ENCODE results near the gene DNAJC5G. TPM values are rescaled to one million over a fixed set of nuclear protein-coding genes. Genes with fewer than 3 reads are reported as not detected.

Gene DNAJC5G
- total RNA-seq, 1 donor from 2014 or later, result not detected

GRCh38 chr2:27284996-27285395, 9.8 kb downstream of the DNAJC5G start:
- Histone ChIP-seq H3K4me1 (no peaks in the 10 kb centered on the region), H3K27me3 (no peaks in the 10 kb centered on the region), H3K4me3 (no peak overlapping the region), H3K27ac (no peak overlapping the region), H3K36me3 (no peaks in the 10 kb centered on the region), H3K9me3 (no peaks in the 10 kb centered on the region)
- no peak for DNase-seq (ENCODE audit: low spot score in 2 of 2)
- no peak for TF ChIP-seq CTCF (IDR thresholded peaks at IDR 0.05)
- intact Hi-C loops (cut with DNase I), result loop anchor here (10.0 kb wide), 1 partner anchor 440 kb away; the partner anchor contains the start of gene DPYSL5

- no peaks in the 10 kb centered on the region for H3K4me1 ChIP-seq
- H3K9me3 ChIP-seq, result no peaks in the 10 kb centered on the region
- DNase-seq (ENCODE audit: low spot score in 2 of 2), result no peak
- intact Hi-C loops (cut with DNase I), result loop anchor here (10.0 kb wide), 1 partner anchor 441 kb away; the partner anchor contains the start of gene DPYSL5
- H3K27me3 ChIP-seq, result no peaks in the 10 kb centered on the region
- TF ChIP-seq CTCF (IDR thresholded peaks at IDR 0.05), result no peak
- no peak overlapping the region for H3K4me3 ChIP-seq
- H3K27ac ChIP-seq, result no peak overlapping the region
- no peaks in the 10 kb centered on the region for H3K36me3 ChIP-seq
Measured at GRCh38 chr2:27285481-27285880, 10.2 kb downstream of the DNAJC5G start.

GRCh38 chr2:27288610-27289009, 13.4 kb downstream of the DNAJC5G start:
- Histone ChIP-seq H3K4me1 (no peaks in the 10 kb centered on the region), H3K4me3 (no peak overlapping the region), H3K9me3 (no peaks in the 10 kb centered on the region), H3K27me3 (no peaks in the 10 kb centered on the region), H3K27ac (no peak overlapping the region), H3K36me3 (no peaks in the 10 kb centered on the region)
- intact Hi-C loops (cut with DNase I), result loop anchor here (10.0 kb wide), 1 partner anchor 444 kb away; the partner anchor contains the start of gene DPYSL5
- DNase-seq (ENCODE audit: low spot score in 2 of 2), result no peak
- TF ChIP-seq CTCF (IDR thresholded peaks at IDR 0.05), result no peak

GRCh38 chr2:27290549-27290948, 15.3 kb downstream of the DNAJC5G start:
- intact Hi-C loops (cut with DNase I), result no loop called here

GRCh38 chr2:27291865-27292264, 16.6 kb downstream of the DNAJC5G start:
- Histone ChIP-seq H3K36me3 (no peaks in the 10 kb centered on the region), H3K9me3 (no peaks in the 10 kb centered on the region), H3K27me3 (no peaks in the 10 kb centered on the region), H3K27ac (no peak overlapping the region), H3K4me3 (no peak overlapping the region), H3K4me1 (no peaks in the 10 kb centered on the region)
- intact Hi-C loops (cut with DNase I), result no loop called here
- no peak for TF ChIP-seq CTCF (IDR thresholded peaks at IDR 0.05)
- DNase-seq (ENCODE audit: low spot score in 2 of 2), result no peak

More at GRCh38 chr2:27290549-27290948, 15.3 kb downstream of the DNAJC5G start:
- Histone ChIP-seq H3K4me3 (no peak overlapping the region), H3K9me3 (no peaks in the 10 kb centered on the region), H3K27ac (no peak overlapping the region), H3K36me3 (no peaks in the 10 kb centered on the region), H3K4me1 (no peaks in the 10 kb centered on the region), H3K27me3 (no peaks in the 10 kb centered on the region)
- DNase-seq (ENCODE audit: low spot score in 2 of 2), result no peak
- TF ChIP-seq CTCF (IDR thresholded peaks at IDR 0.05), result no peak

- DNase-seq (ENCODE audit: low spot score in 2 of 2), result no peak
- intact Hi-C loops (cut with DNase I), result no loop called here
- Histone ChIP-seq H3K36me3 (no peaks in the 10 kb centered on the region), H3K27ac (no peak overlapping the region), H3K27me3 (no peaks in the 10 kb centered on the region), H3K9me3 (no peaks in the 10 kb centered on the region), H3K4me1 (no peaks in the 10 kb centered on the region), H3K4me3 (no peak overlapping the region)
- no peak for TF ChIP-seq CTCF (IDR thresholded peaks at IDR 0.05)
Measured at GRCh38 chr2:27294928-27295327, 19.7 kb downstream of the DNAJC5G start.
